ENCODE data around the gene ATP1B3.
"Not testable (repeated sequence)": the region's sequence is repeated elsewhere in the genome, so short reads cannot be mapped to it uniquely, and the experiment has no call there.

The ATP1B3 gene

GRCh38 chr3:141950572-141951493 is 74.4 kb downstream of the ATP1B3 start:
- no peak for DNase-seq

GRCh38 chr3:141952611-141953010 is 76.2 kb downstream of the ATP1B3 start:
- no peak for DNase-seq

- no peak for DNase-seq
Measured at GRCh38 chr3:141955175-141955574, 78.7 kb downstream of the ATP1B3 start.

GRCh38 chr3:141959589-141960554 is 83.4 kb downstream of the ATP1B3 start:
- no peak for DNase-seq

- DNase-seq: no peak
Measured at GRCh38 chr3:141960731-141961130, 84.3 kb downstream of the ATP1B3 start.

GRCh38 chr3:141963301-141963700 is 86.9 kb downstream of the ATP1B3 start:
- no peak for DNase-seq

GRCh38 chr3:141965471-141965870 is 89.0 kb downstream of the ATP1B3 start:
- DNase-seq: no peak

- DNase-seq: no peak
Measured at GRCh38 chr3:141969711-141970110, 93.3 kb downstream of the ATP1B3 start.

GRCh38 chr3:141971571-141971970 is 95.1 kb downstream of the ATP1B3 start:
- no peak for DNase-seq

GRCh38 chr3:141972399-141972798 is 96.0 kb downstream of the ATP1B3 start:
- no peak for DNase-seq

GRCh38 chr3:141974777-141975176 is 98.3 kb downstream of the ATP1B3 start:
- DNase-seq: not testable (repeated sequence)
